HG02759 (cell line): ENCODE measurements around the gene METTL25.
A peak's percentile ranks its signal among the peaks of the same experiment; 100 is the strongest.

Experiments
- ATAC-seq: cut with Tn5 transposase; IDR thresholded peaks from one replicate; pipeline ENCODE4 v1.9.1; 2021; ENCODE audit warnings: mild to moderate bottlenecking, moderate library complexity; ENCODE audit not compliant: unreplicated experiment

Gene METTL25

DNA sequence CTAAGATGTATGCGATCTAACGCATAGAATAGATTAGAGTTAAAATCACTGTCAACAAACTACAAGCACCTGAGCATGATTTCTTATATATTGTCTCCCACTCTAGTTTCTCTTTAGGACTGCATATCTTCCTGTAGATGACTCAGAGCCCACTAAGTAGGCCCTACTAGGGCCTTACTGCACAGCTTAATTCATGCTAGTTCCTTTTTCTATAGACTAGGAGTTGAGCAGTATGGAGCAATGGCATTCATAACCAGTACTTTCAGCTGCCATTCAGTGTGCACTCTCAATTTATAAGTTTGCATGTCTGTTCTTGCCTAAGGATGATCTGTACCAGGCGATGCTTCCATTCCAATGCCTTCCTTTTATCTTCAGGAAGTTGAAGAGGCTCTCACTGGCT is 103.5 kb downstream of the METTL25 start:
- no peak for ATAC-seq

- no peak for ATAC-seq
Measured at GRCh38 chr12:82468563-82468962, 110.2 kb downstream of the METTL25 start.

GRCh38 chr12:82470906-82471512 is 112.7 kb downstream of the METTL25 start:
- no peak for ATAC-seq

- no peak for ATAC-seq
Measured at GRCh38 chr12:82473111-82473754, 114.9 kb downstream of the METTL25 start.

- peak; percentile 84 for ATAC-seq
Measured at GRCh38 chr12:82474181-82474797, 116.0 kb downstream of the METTL25 start.

DNA sequence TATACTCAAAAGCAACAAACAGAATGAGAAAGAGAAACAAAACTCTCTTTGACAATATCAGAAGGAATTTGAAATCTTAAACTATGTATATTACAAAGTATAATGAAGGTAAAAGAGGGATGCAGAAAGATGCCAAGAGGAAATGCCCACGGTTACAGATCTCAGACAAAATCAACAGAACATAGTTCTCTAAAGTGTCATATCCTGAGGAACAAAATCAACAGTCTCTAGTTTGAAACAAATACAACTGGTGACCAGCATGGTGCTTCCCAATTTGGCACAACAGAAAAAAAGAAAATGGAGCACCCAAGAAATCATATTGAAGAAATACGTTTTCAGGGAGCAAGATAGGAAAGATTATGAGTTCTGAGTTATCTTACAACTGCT is 116.5 kb downstream of the METTL25 start:
- ATAC-seq = peak; percentile 18

DNA sequence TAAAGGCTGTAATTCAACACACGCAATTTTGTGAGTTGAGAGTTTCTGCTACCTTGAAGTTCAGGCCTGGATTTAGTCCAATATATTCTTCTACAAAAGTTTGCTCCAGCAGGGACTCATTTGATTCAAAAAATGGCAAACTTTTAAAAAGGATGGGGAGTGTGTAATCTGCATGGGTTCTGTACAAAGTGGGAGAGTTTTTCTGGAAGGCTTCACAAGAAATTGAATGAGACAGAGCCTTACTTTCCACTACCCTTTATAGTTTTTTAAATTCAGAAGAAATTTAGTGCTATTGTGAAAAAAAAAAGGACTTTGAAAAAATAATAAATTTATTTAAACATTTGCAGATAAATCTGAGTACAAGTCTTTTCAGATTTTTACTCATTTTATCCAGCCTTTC is 116.9 kb downstream of the METTL25 start:
- no peak for ATAC-seq

- no peak for ATAC-seq
Measured at GRCh38 chr12:82476511-82476910, 118.2 kb downstream of the METTL25 start.

DNA sequence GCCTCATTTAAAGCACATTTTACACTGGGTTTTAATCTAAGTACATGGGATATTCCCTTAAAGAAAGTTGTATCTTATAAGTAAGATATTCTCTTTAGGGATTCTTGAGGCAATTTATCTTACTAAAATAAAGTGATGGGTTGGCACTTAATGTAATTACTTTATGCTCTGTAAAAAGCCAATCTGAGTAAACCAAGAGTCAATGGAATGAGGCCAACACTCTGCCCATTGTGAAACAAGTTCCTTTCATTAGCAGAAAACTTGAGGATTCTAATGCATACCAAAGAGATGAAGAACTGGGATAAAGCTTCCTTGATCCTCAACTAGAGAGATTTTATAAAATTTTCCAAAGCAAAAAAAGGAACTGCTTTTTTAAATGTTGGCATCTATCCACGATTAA is 121.2 kb downstream of the METTL25 start:
- no peak for ATAC-seq

- no peak for ATAC-seq
Measured at GRCh38 chr12:82480606-82481005, 122.3 kb downstream of the METTL25 start.

DNA sequence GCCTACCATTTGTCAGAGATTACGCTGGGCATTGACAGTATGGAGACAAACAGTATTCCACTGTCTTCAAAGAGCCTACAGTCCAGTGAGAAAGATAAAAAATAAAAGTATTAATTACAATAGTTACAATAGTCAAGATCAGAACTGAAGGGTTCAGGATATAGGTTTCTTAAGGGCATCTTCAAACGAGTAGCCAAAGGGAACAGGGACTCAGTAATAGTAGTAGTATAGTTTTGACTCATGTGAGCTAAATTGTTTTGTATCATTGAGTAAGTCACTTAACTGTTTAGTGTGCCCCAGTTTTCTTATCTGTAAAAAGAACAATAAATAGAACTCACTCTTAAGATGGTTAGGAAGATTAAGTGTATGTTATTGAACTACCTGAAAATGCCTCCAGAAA is 123.6 kb downstream of the METTL25 start:
- ATAC-seq = peak; percentile 75

GRCh38 chr12:82486524-82487235 is 128.4 kb downstream of the METTL25 start:
- no peak for ATAC-seq

- no peak for ATAC-seq
Measured at GRCh38 chr12:82504409-82504808, 146.1 kb downstream of the METTL25 start.

- no peak for ATAC-seq
Measured at GRCh38 chr12:82505150-82505549, 146.8 kb downstream of the METTL25 start.

DNA sequence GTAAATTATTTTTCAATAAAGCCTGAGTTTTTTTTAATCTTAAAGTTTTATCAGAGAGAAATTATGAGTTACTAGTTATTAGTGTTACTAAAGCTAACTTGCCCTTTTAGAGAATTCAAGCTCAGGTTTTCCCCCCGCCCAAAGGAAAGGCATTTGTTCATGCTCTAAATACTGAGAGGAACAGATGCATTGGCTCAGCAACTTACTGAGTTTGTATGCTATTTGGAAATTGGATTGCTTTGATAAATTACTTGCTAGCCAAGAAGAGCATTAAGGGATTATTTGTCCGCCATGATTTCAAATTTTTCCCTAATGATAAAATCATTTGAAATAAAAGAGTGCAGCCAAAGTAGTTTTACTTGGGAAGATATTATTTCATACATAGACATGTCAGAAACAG is 149.4 kb downstream of the METTL25 start:
- no peak for ATAC-seq

DNA sequence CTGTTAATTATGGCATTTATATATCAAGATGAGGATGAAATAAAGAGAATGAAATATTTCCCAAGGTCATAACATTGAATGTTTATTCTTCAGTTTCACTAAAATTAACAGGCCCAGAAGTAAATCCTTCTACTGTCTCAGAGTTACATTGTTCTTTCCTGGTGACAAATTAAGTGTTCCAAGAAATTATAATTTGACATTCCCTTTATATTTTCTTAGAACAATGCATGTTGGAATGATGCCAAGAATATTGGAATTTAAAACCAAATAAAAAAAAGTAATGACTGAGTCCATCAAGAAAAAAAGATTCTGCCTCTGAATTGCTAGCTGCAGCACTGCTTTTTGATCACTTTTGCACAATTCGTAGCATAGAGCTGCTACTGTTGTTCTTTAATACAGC is 152.1 kb downstream of the METTL25 start:
- ATAC-seq = no peak

DNA sequence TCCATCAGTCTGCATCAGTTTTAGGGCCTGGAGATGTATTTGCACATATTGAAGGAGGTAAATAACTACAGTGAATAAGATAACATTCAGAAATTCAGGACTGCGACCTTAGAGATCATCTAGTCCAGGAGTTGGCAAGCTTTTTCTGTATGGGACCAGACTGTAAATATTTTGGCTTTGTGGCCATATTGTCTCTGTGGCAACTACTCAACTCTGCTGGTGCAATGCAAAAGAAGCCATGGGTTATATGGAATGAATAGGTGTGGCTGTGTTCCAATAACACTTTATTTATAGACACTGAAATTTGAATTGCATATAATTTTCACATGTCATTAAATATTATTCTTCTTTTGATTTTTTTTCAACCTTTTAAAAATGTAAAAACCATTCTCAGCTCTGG is 156.6 kb downstream of the METTL25 start:
- no peak for ATAC-seq

GRCh38 chr12:82515652-82516051 is 157.3 kb downstream of the METTL25 start:
- ATAC-seq = no peak

GRCh38 chr12:82517027-82517426 is 158.7 kb downstream of the METTL25 start:
- peak; percentile 88 for ATAC-seq

DNA sequence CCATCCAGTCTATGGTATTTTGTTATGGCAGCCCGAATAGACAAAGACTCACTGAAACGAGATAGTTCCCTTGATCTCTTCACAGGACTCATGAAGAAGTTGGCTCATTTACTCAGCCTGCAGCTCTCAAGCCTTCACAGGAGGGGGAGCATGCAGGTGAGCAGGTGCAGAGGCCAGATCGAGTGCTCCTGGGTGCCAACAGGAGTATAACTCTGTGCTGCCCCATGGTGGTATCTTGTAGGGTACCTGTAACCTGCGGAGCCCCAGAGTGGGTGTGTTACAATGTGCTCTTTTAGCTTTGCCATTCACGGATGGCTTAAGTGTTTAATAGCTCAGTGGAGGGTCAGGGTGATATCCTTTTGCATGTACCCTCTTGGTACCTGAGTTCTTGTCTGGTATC is 159.5 kb downstream of the METTL25 start:
- ATAC-seq = no peak

DNA sequence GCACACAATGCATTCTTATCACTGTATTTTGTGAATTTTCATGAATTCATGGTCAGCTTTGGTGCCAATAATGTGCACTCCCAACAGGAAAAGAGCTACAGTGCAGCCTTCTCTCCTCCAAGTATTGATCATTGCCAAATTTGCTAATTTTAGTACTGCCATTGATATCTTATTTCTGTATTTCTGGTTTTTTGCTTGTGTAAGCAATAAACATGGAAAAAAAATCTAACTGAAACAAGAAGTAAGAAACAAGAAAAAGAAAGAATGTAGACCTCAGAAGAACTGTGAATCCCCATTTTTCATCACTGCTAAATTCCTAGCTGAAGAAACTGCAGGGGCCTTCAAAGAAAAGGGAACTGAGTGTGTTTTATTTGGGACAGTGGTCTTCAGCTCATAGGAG is 161.2 kb downstream of the METTL25 start:
- ATAC-seq = no peak

GRCh38 chr12:82522285-82522684 is 164.0 kb downstream of the METTL25 start:
- no peak for ATAC-seq
